ENCODE measurements around the gene C11orf16. TPM values are rescaled to one million over a fixed set of nuclear protein-coding genes. Genes with fewer than 3 reads are reported as not detected.
A peak's percentile ranks its signal among the peaks of the same experiment; 100 is the strongest.

The C11orf16 gene
- total RNA-seq, 4 donors from 2014 or later = not detected

GRCh38 chr11:8971196-8971923 lies 38.6 kb upstream of the C11orf16 start:
- TF ChIP-seq EP300 (IDR thresholded peaks at IDR 0.05) = no peak
- no peak for TF ChIP-seq POLR2A (IDR thresholded peaks at IDR 0.05)
- TF ChIP-seq, protein P1, sequence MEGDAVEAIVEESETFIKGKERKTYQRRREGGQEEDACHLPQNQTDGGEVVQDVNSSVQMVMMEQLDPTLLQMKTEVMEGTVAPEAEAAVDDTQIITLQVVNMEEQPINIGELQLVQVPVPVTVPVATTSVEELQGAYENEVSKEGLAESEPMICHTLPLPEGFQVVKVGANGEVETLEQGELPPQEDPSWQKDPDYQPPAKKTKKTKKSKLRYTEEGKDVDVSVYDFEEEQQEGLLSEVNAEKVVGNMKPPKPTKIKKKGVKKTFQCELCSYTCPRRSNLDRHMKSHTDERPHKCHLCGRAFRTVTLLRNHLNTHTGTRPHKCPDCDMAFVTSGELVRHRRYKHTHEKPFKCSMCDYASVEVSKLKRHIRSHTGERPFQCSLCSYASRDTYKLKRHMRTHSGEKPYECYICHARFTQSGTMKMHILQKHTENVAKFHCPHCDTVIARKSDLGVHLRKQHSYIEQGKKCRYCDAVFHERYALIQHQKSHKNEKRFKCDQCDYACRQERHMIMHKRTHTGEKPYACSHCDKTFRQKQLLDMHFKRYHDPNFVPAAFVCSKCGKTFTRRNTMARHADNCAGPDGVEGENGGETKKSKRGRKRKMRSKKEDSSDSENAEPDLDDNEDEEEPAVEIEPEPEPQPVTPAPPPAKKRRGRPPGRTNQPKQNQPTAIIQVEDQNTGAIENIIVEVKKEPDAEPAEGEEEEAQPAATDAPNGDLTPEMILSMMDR (IDR thresholded peaks at IDR 0.05) = no peak
- Histone ChIP-seq H3K27me3 (no peaks in the 10 kb centered on the region), H3K4me3 (no peak overlapping the region), H3K9me3 (no peaks in the 10 kb centered on the region), H3K27ac (no peak overlapping the region), H3K4me1 (no peaks in the 10 kb centered on the region), H3K36me3 (peaks cover 0 to 5% (median 0%) of the 10 kb centered on the region in 3 donors)
- DNase-seq (ENCODE audit: low spot score in 2 of 2) = no peak
- WGBS, 2 donors = 82 to 90% methylated on average over 2 of the region's 2 CpGs

GRCh38 chr11:8967184-8967583 lies 34.4 kb upstream of the C11orf16 start:
- peaks cover 0 to 5% (median 0%) of the 10 kb centered on the region in 3 donors for H3K36me3 ChIP-seq
- H3K9me3 ChIP-seq = no peaks in the 10 kb centered on the region
- no peak overlapping the region for H3K27ac ChIP-seq
- TF ChIP-seq, protein P1 (IDR thresholded peaks at IDR 0.05) = no peak
- no peak for TF ChIP-seq POLR2A (IDR thresholded peaks at IDR 0.05)
- TF ChIP-seq EP300 (IDR thresholded peaks at IDR 0.05) = no peak
- 71 to 80% methylated on average over 8 of the region's 8 CpGs for WGBS, 2 donors
- no peaks in the 10 kb centered on the region for H3K27me3 ChIP-seq
- peaks cover 0 to 28% (median 16%) of the 10 kb centered on the region in 4 donors for H3K4me1 ChIP-seq
- no peak overlapping the region for H3K4me3 ChIP-seq
- no peak for DNase-seq (ENCODE audit: low spot score in 2 of 2)

DNA sequence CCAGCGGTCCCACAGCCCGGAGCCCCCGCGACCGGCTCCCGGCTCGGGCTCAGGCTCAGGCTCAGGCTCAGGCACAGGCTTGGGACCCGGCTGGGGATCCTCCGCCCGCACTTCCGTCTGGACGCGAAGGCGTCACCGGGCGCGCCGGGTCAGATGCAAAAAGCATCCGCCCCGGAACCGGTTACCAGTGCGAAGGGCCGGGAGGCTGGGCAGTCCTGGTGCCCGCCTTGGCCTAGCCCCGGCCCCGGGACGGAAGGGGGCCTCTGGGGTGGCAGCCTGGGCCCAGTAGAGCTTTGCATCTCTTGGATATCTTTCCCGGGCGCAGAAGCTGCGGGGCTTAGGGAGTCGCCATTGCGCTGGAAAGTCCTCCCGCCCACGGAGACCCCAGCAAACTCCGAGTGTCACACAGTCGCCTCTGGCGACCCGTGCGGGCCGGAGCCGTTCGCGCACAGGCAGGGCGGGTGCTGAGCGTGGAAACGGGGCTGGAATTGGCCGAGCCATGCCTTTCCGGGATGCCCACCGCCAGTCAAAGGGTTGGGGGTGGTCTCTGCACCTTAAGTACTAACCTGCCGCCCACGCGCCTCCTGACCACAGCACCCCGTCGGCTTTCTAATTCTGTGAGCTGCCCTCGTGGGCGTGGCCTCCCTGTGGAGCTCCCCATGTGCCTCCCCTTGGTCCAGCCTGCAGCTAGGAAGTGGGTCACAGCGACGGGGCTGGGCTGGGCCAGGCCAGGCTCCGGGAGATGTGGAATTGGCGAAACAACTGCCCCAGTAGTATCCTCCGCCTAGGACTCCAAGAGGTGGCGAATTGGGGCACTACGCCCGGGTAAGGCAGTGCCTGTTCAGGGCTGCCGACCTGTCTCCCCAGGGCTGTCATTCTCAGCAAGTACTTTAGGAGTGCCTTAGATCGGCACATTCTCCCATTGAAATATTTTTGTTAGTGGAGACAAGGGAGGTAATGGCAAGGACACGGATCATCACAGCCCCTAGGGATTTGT lies 31.9 kb upstream of the C11orf16 start, which contains the start of gene TMEM9B:
TMEM9B (minus strand) TSS at position 119 of the 997 bp plus-strand sequence. CDS start 129 bp downstream, outside the sequence.
- DNase-seq (ENCODE audit: low spot score in 2 of 2) = peak; percentile 79 to 84
- TF ChIP-seq, protein P1 (IDR thresholded peaks at IDR 0.05) = peak in 1 of 5 experiments; percentile 39
- TF ChIP-seq POLR2A (IDR thresholded peaks at IDR 0.05) (peak; percentile 82 to 90), EP300 (IDR thresholded peaks at IDR 0.05) (peak; percentile 31 to 95)
- Histone ChIP-seq H3K27me3 (no peaks in the 10 kb centered on the region), H3K4me3 (peak within 1 kb of the TSS; percentile 72 to 99 (median 87)), H3K27ac (peak within 1 kb of the TSS; percentile 84 to 96 (median 94)), H3K36me3 (peaks cover 0 to 5% (median 0%) of the 10 kb centered on the region in 3 donors), H3K9me3 (no peaks in the 10 kb centered on the region), H3K4me1 (peaks cover 0 to 50% (median 17%) of the 10 kb centered on the region in 4 donors)
- WGBS, 2 donors = 0% methylated on average over 12 to 60 of the region's 67 CpGs

DNA sequence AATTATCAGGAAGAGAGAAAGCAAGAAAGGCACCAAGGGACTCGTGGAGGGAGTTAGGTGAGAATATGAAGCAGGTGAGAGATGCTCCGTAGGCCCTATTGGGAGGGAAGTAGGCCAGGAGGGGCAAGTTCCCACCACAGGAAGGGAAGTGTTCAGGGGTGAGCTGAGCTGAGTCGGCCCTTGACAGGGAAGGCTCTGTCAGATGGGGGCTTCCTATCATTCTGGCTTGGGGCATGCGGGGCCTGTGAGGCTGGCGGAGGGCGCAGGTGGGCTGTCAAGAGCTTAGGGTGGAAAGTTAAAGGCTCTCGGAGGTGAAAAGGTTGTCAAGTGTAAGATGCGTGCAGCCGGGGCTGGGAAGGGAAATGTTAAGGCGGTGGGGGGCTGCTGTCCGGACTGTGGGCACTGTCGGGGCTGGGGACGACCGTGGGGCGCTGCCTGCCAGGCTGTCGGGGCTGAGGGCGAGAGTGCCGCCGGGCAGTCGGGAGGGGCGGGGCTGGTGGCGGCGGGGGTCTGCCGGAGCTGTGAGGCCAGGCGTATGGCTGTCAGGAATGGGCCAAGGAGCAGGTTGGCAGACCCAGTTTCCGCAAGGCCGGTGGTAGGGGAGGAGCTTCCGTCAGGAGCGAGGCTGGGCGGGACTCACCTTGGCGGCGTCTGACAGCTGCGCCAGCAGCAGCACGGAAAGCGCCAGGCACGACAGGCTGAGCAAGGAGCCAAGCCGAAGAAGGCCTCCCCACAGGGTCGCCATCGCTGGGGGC lies 31.0 kb upstream of the C11orf16 start:
- peak overlapping the region; percentile 84 to 96 (median 94) for H3K27ac ChIP-seq

DNA sequence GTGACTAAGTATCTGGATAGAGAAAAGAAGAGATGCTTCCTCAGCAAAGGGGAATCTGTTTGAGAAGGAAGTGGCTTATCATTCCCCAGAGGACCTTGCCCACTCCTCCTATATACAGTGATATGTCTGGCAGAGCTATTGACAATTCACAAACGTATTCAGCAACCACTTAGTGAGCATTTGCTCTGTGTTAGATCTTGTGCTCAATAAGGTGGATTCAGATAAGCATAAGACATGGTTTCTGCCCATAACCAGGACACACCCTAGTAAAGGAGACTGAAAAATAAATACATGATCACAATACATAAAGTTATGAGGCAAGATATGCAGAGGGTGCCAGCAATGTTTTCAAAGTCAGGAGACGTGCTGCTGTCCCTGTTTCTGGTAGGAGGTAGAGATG lies 30.1 kb upstream of the C11orf16 start:
- no peaks in the 10 kb centered on the region for H3K27me3 ChIP-seq
- no peak for DNase-seq (ENCODE audit: low spot score in 2 of 2)
- H3K27ac ChIP-seq = peak overlapping the region in 2 of 4 donors; percentile 94 to 96
- peak overlapping the region in 1 of 4 donors; percentile 82 for H3K4me3 ChIP-seq
- TF ChIP-seq POLR2A (IDR thresholded peaks at IDR 0.05) = no peak
- TF ChIP-seq, protein P1 (IDR thresholded peaks at IDR 0.05) = no peak
- TF ChIP-seq EP300 (IDR thresholded peaks at IDR 0.05) = no peak
- H3K4me1 ChIP-seq = peaks cover 0 to 61% (median 23%) of the 10 kb centered on the region in 4 donors
- H3K9me3 ChIP-seq = no peaks in the 10 kb centered on the region
- peaks cover 0 to under 1% (median 0%) of the 10 kb centered on the region in 3 donors for H3K36me3 ChIP-seq
- 19 to 22% methylated on average over 2 of the region's 2 CpGs for WGBS, 2 donors

More for the DNA sequence above, 31.0 kb upstream of the C11orf16 start:
- H3K9me3 ChIP-seq = no peaks in the 10 kb centered on the region
- peaks cover 0 to 59% (median 23%) of the 10 kb centered on the region in 4 donors for H3K4me1 ChIP-seq
- no peak for TF ChIP-seq POLR2A (IDR thresholded peaks at IDR 0.05)
- no peak for TF ChIP-seq EP300 (IDR thresholded peaks at IDR 0.05)
- peak in 1 of 2 donors; percentile 38 for DNase-seq (ENCODE audit: low spot score in 2 of 2)
- H3K4me3 ChIP-seq = peak overlapping the region; percentile 72 to 99 (median 87)
- no peaks in the 10 kb centered on the region for H3K27me3 ChIP-seq
- WGBS, 2 donors = 4 to 7% methylated on average over 19 to 39 of the region's 39 CpGs
- H3K36me3 ChIP-seq = peaks cover 0 to 5% (median 0%) of the 10 kb centered on the region in 3 donors

Measured in tibial nerve (tissue), 4 donors.